Endodermal cell (in vitro differentiated cells): ENCODE data around the gene PTMA. TPM values are rescaled to one million over a fixed set of nuclear protein-coding genes. Genes with fewer than 3 reads are reported as not detected.
A peak's percentile ranks its signal among the peaks of the same experiment; 100 is the strongest.

ENCODE experiments used
- DNase-seq: peaks from one replicate; pipeline ENCODE4 v3.0.0-alpha.2; 2017
- H3K27ac ChIP-seq: 2 replicates; pipeline ENCODE4 v1.5.1; 2013; ENCODE audit warnings: mild to moderate bottlenecking, low read depth, low read length, moderate library complexity
- H3K27me3 ChIP-seq: 2 replicates; pipeline ENCODE4 v1.6.1; 2013; ENCODE audit warnings: mild to moderate bottlenecking, low read length, moderate library complexity; ENCODE audit not compliant: insufficient read depth, control insufficient read depth, poor library complexity, severe bottlenecking
- H3K36me3 ChIP-seq: 2 replicates; pipeline ENCODE4 v1.7.0; 2013; ENCODE audit warnings: mild to moderate bottlenecking, low read length, moderate library complexity; ENCODE audit not compliant: control insufficient read depth, insufficient read depth
- H3K4me1 ChIP-seq: one replicate; pipeline ENCODE4 v1.7.0; 2013; ENCODE audit warnings: low read length; ENCODE audit not compliant: control insufficient read depth, insufficient read depth
- H3K4me3 ChIP-seq: 2 replicates; pipeline ENCODE4 v1.5.1; 2013; ENCODE audit warnings: mild to moderate bottlenecking, low read length, moderate library complexity
- H3K9ac ChIP-seq: 2 replicates; pipeline ENCODE4 v1.6.1; 2013; ENCODE audit warnings: mild to moderate bottlenecking, low read length, moderate library complexity; ENCODE audit not compliant: poor library complexity, severe bottlenecking; ENCODE audit errors: extremely low read depth
- H3K9me3 ChIP-seq: 2 replicates; pipeline ENCODE4 v1.6.1; 2013; ENCODE audit warnings: mild to moderate bottlenecking, low read length, moderate library complexity; ENCODE audit not compliant: control insufficient read depth
- H3K27ac Mint-ChIP-seq: 2 replicates; pipeline ENCODE4 v1.8.0; 2020; ENCODE audit warnings: mixed read lengths
- H3K27me3 Mint-ChIP-seq: 2 replicates; pipeline ENCODE4 v1.8.0; 2021; ENCODE audit warnings: mild to moderate bottlenecking, mixed read lengths; ENCODE audit not compliant: insufficient read depth
- H3K36me3 Mint-ChIP-seq: 2 replicates; pipeline ENCODE4 v1.8.0; 2020; ENCODE audit warnings: low read depth, mixed read lengths
- H3K4me1 Mint-ChIP-seq: 2 replicates; pipeline ENCODE4 v1.8.0; 2020; ENCODE audit warnings: mixed read lengths
- H3K4me3 Mint-ChIP-seq: 2 replicates; pipeline ENCODE4 v1.8.0; 2020; ENCODE audit warnings: mild to moderate bottlenecking, moderate library complexity, mixed read lengths
- H3K9me3 Mint-ChIP-seq: 2 replicates; pipeline ENCODE4 v1.8.0; 2020; ENCODE audit warnings: mild to moderate bottlenecking, mixed read lengths
- WGBS, 2 experiments: methylation state at CpG; one replicate each; pipeline versions ENCODE4 v1.1.5 to v1.1.7; 2013; ENCODE audit warnings: missing lambda C conversion rate in 2 of 2, mixed read lengths in 1 of 2; ENCODE audit not compliant: insufficient coverage in 1 of 2, insufficient read length in 1 of 2; 5-methylcytosine and 5-hydroxymethylcytosine counted together
- total RNA-seq, 2 donors: library from RNA; stranded (reverse); fragmentation: NEBNext Ultra II Directional in 1 of 2; extraction: Animal tissue kit (Norgen Biotek cat#: 25700) in 1 of 2; gene quantifications; 2 replicates in 1 of 2; 3 replicates in 1 of 2; pipeline ENCODE4 v1.2.1, GENCODE V29; 2021
- TF ChIP-seq, protein P1 (sequence below): fragments of 200-600 bp; sonication (generic); conservative IDR thresholded peaks from 2 replicates; pipeline ENCODE4 v1.5.0; 2021; ENCODE audit warnings: antibody characterized with exemption, mild to moderate bottlenecking

The PTMA gene
- total RNA-seq, 2 donors from 2014 or later, result 1,233 to 1,450 TPM

- H3K27ac Mint-ChIP-seq, result peak overlapping the region; percentile 36
- no peaks in the 10 kb centered on the region for H3K36me3 Mint-ChIP-seq
- no peaks in the 10 kb centered on the region for H3K27me3 Mint-ChIP-seq
Observed at GRCh38 chr2:231677632-231678104, 30.7 kb upstream of the PTMA start.

DNA sequence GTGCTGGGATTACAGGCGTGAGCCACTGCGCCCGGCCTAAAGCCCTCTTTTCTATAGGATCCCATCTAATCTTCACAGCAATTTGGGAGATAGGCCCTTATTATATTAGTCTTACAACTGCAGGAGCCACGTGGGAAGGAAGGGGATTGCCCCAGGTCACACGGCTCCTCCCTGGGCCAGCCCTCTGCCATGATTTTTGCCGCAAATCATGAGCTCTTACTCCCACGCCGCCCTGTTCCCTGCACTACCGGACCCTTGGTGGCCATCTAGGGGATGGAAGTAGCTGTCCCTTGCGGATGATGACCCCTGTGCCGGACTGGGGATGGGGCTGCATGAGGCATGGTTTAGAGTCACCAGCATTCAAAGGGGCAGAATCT lies 28.4 kb upstream of the PTMA start:
- no peak for DNase-seq
- Mint-ChIP-seq H3K36me3 (no peaks in the 10 kb centered on the region), H3K27ac (peak overlapping the region; percentile 98), H3K4me1 (peaks cover 25% of the 10 kb centered on the region), H3K4me3 (peak overlapping the region; percentile 70), H3K27me3 (no peaks in the 10 kb centered on the region), H3K9me3 (no peaks in the 10 kb centered on the region)
- no peaks in the 10 kb centered on the region for H3K27me3 ChIP-seq
- WGBS, 2 experiments, result 48 to 51% methylated on average over 8 to 11 of the region's 11 CpGs
- H3K9me3 ChIP-seq, result no peaks in the 10 kb centered on the region
- TF ChIP-seq, protein P1, sequence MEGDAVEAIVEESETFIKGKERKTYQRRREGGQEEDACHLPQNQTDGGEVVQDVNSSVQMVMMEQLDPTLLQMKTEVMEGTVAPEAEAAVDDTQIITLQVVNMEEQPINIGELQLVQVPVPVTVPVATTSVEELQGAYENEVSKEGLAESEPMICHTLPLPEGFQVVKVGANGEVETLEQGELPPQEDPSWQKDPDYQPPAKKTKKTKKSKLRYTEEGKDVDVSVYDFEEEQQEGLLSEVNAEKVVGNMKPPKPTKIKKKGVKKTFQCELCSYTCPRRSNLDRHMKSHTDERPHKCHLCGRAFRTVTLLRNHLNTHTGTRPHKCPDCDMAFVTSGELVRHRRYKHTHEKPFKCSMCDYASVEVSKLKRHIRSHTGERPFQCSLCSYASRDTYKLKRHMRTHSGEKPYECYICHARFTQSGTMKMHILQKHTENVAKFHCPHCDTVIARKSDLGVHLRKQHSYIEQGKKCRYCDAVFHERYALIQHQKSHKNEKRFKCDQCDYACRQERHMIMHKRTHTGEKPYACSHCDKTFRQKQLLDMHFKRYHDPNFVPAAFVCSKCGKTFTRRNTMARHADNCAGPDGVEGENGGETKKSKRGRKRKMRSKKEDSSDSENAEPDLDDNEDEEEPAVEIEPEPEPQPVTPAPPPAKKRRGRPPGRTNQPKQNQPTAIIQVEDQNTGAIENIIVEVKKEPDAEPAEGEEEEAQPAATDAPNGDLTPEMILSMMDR, result peak; percentile 31
- H3K27ac ChIP-seq, result peak overlapping the region; percentile 98
- peaks cover 3% of the 10 kb centered on the region for H3K4me1 ChIP-seq
- peak overlapping the region; percentile 24 for H3K9ac ChIP-seq
- H3K36me3 ChIP-seq, result no peaks in the 10 kb centered on the region
- H3K4me3 ChIP-seq, result peak overlapping the region; percentile 76

More at GRCh38 chr2:231677632-231678104, 30.7 kb upstream of the PTMA start:
- TF ChIP-seq, protein P1, result peak; percentile 94
- Histone ChIP-seq H3K27ac (no peak overlapping the region), H3K4me1 (peaks cover 8% of the 10 kb centered on the region), H3K27me3 (no peaks in the 10 kb centered on the region), H3K36me3 (no peaks in the 10 kb centered on the region), H3K9ac (no peak overlapping the region), H3K4me3 (no peak overlapping the region), H3K9me3 (no peaks in the 10 kb centered on the region)
- H3K4me1 Mint-ChIP-seq, result peaks cover 29% of the 10 kb centered on the region
- H3K4me3 Mint-ChIP-seq, result no peak overlapping the region
- peak; percentile 96 for DNase-seq
- 10 to 17% methylated on average over 6 to 8 of the region's 8 CpGs for WGBS, 2 experiments
- H3K9me3 Mint-ChIP-seq, result no peaks in the 10 kb centered on the region

GRCh38 chr2:231680285-231680991 lies 27.9 kb upstream of the PTMA start:
- Histone ChIP-seq H3K9me3 (no peaks in the 10 kb centered on the region), H3K9ac (peak overlapping the region; percentile 83), H3K4me3 (peak overlapping the region; percentile 76), H3K27me3 (no peaks in the 10 kb centered on the region), H3K4me1 (peaks cover 3% of the 10 kb centered on the region), H3K27ac (peak overlapping the region; percentile 98), H3K36me3 (no peaks in the 10 kb centered on the region)
- DNase-seq, result peak; percentile 96
- Mint-ChIP-seq H3K36me3 (no peaks in the 10 kb centered on the region), H3K27ac (peak overlapping the region; percentile 98), H3K4me3 (peak overlapping the region; percentile 70), H3K27me3 (no peaks in the 10 kb centered on the region), H3K4me1 (peaks cover 23% of the 10 kb centered on the region), H3K9me3 (no peaks in the 10 kb centered on the region)
- WGBS, 2 experiments, result 9 to 12% methylated on average over 21 to 39 of the region's 39 CpGs
- TF ChIP-seq, protein P1, result peak; percentile 15
